ENCODE results near the gene YKT6. TPM values are rescaled to one million over a fixed set of nuclear protein-coding genes. Genes with fewer than 3 reads are reported as not detected.

The YKT6 gene
- 124 and 138 TPM in 2 replicates for polyA plus RNA-seq (2011; rRNA removed)
- polyA minus RNA-seq (2011; rRNA and poly(A)+ RNA removed): 106 and 122 TPM in 2 replicates

DNA sequence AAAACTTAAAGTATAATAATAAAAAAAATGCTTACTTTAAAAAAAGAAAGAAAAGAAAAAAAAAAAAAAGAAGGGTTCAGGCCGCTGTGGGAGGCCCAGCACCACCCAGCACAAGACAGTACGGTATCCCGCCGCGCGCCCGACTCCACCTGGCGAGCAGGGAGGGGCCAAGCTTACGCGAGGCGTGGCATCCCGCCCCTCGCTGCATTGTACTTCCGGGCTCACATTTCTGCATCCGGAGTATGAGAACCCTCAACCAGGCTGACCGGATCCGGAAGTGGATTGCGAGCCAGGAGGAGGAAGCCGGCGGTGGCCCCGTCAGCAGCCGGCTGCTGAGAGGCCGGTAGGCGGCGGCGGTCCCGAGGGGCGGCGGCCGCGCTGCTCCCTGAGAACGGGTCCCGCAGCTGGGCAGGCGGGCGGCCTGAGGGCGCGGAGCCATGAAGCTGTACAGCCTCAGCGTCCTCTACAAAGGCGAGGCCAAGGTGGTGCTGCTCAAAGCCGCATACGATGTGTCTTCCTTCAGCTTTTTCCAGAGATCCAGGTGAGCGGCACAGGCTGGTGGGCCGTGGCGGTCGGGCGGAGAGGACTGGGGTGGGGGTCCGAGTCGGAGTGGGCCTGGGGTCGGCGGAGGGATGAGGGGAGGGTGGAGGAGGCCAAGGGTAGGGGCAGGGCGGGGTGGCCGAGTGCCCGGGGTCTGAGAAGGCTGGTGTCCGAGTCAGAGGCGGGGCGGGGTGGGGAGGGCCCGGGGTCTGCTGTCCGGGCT, at the start of gene YKT6:
Gene YKT6, plus strand, starts transcription at position 280 of the 763 bp plus-strand sequence. Its CDS starts 158 bp downstream, at position 438.
- Histone ChIP-seq H3K4me3 (ENCODE audit: low read depth, low read length) (peak within 1 kb of the TSS; percentile 99), H3K27me3 (ENCODE audit: control insufficient read depth, insufficient read depth, low read length) (peaks cover 8% of the 10 kb centered on the region), H3K9me3 (ENCODE audit: control insufficient read depth, insufficient read depth, low read length) (no peaks in the 10 kb centered on the region; the same call in 1 of the 2 replicates), H3K27ac (ENCODE audit: low read depth, low read length) (peak within 1 kb of the TSS; percentile 70)
- ChIA-PET CTCF (interaction anchor here (0.5 to 2.4 kb wide), 9 partner anchors 70 to 840 kb away, joined by 3 to 9 read pairs (median 4); no protein-coding TSS in a partner anchor), POLR2A (interaction anchor here (0.5 to 1.2 kb wide), 7 partner anchors 54 to 666 kb away, joined by 3 to 4 read pairs (median 3); partner anchors contain the start of genes NUDCD3 and POLD2)
- peak; percentile 61 for TF ChIP-seq CTCF (IDR thresholded peaks at IDR 0.05; ENCODE audit: low read depth, low read length)
- DNase-seq (ENCODE audit: low read depth, low spot score): peak; percentile 81

- DNase-seq (ENCODE audit: low read depth, low spot score): no peak
- H3K9me3 ChIP-seq (ENCODE audit: control insufficient read depth, insufficient read depth, low read length): no peaks in the 10 kb centered on the region; the same call in 1 of the 2 replicates
- CTCF ChIA-PET: no interaction called here
- no peak overlapping the region for H3K27ac ChIP-seq (ENCODE audit: low read depth, low read length)
- no peak for TF ChIP-seq CTCF (IDR thresholded peaks at IDR 0.05; ENCODE audit: low read depth, low read length)
- H3K4me3 ChIP-seq (ENCODE audit: low read depth, low read length): no peak overlapping the region
- H3K27me3 ChIP-seq (ENCODE audit: control insufficient read depth, insufficient read depth, low read length): peaks cover 6% of the 10 kb centered on the region
- POLR2A ChIA-PET: no interaction called here
Measured at GRCh38 chr7:44151956-44152355, 48.8 kb upstream of the YKT6 start.

DNA sequence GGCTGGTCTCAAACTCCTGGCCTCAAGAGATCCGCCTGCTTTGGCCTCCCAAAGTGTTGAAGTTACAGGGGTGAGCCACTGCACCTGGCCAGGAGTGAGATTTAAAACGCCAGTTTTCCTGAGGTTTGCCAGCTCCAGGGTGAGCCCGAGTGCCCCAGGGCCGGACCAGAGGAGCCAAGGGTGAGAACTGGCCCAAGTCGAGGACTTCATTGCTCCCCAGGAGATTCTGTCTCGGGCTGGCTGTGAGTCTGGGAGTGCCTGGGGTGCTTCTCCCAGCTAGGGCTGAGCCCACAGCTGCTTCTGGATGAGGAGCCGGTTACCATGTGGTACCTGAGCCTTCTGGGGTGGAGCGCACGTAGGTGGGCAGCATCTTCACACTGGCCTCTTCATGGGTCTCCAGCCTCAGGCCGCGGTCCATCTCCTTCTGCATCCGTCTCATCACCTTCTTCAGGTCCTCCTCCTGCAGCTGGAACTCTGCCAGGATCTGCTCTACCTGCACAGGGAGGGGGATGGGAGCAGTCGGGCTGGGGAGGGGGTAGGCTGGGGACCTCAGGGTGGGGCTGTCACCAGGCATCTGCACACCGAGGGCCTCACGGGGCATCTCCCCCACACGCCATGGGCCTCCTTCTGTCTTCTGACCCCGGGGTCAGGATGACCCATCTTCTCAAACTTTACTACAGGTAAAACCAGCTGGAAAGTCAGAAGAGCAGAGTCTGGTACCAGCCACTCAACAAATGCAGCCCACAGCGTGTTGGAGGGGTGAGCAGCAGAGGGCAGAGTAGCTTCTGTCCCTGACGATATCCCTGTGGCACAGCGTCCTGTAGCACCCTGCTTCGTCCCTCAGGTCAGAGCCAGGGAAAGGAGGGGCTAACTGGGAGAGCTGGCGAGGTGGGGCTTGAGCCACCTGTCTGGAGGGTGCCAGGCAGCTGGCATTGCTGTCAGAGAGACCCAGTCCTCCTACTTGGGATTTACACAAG, 47.5 kb upstream of the YKT6 start:
- H3K27me3 ChIP-seq (ENCODE audit: control insufficient read depth, insufficient read depth, low read length): no peaks in the 10 kb centered on the region
- no peak overlapping the region for H3K27ac ChIP-seq (ENCODE audit: low read depth, low read length)
- POLR2A ChIA-PET: no interaction called here
- no peak for DNase-seq (ENCODE audit: low read depth, low spot score)
- H3K9me3 ChIP-seq (ENCODE audit: control insufficient read depth, insufficient read depth, low read length): no peaks in the 10 kb centered on the region
- H3K4me3 ChIP-seq (ENCODE audit: low read depth, low read length): no peak overlapping the region
- no peak for TF ChIP-seq CTCF (IDR thresholded peaks at IDR 0.05; ENCODE audit: low read depth, low read length)
- CTCF ChIA-PET: interaction anchor here (0.9 kb wide), 1 partner anchor 43 kb away, joined by 3 read pairs; no protein-coding TSS in a partner anchor

GRCh38 chr7:44153948-44154335, 46.8 kb upstream of the YKT6 start:
- CTCF ChIA-PET: no interaction called here
- no peak for TF ChIP-seq CTCF (IDR thresholded peaks at IDR 0.05; ENCODE audit: low read depth, low read length)
- no peaks in the 10 kb centered on the region for H3K27me3 ChIP-seq (ENCODE audit: control insufficient read depth, insufficient read depth, low read length)
- POLR2A ChIA-PET: no interaction called here
- no peak overlapping the region for H3K27ac ChIP-seq (ENCODE audit: low read depth, low read length)
- no peak overlapping the region for H3K4me3 ChIP-seq (ENCODE audit: low read depth, low read length)
- H3K9me3 ChIP-seq (ENCODE audit: control insufficient read depth, insufficient read depth, low read length): no peaks in the 10 kb centered on the region
- DNase-seq (ENCODE audit: low read depth, low spot score): no peak
